NK-92 (cell line): Measurements from ENCODE around the gene WDR87.
"Not testable (repeated sequence)": the region's sequence is repeated elsewhere in the genome, so short reads cannot be mapped to it uniquely, and the experiment has no call there.

Experiments used
- DNase-seq: peaks from one replicate; lab custom pipeline; 2025; ENCODE audit not compliant: unreplicated experiment; lab: John Stamatoyannopoulos, UW

The WDR87 gene

DNA sequence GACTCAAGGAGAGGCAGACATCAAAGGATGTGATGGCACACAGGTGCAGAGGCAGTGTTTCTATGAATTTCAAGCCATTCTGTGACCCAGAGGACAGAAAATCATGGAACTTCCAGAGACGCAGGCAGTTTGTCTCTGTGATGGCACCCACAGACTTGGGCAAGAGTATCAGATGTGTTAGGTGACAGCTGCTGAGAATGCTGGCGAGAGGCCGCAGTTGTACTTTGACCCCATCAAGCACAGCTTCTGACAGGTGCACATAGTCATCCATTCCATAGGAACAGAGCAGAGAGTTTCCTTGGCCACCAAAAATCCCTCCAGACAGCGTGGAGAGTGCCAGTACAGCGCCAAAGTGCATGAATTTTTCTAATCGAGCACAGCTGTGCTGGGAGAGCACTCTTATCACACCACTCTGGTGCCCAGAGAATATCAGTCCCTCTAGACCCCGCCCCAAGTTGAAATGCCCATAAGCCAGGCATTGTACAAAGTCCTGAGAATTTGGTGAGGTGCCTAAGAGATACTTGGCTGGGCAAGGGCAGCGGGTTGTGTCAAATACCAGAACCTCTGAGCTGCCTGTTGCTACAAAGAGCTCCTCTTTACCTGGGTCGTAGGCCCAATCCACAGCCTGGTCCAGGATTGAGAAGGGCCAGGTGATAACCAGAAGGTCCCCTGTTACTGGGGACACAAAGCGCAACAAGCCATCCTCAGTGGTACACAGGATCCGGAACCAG lies 12.4 kb downstream of the WDR87 start:
- DNase-seq: no peak

GRCh38 chr19:37886571-37886970 lies 19.8 kb downstream of the WDR87 start:
- no peak for DNase-seq

DNA sequence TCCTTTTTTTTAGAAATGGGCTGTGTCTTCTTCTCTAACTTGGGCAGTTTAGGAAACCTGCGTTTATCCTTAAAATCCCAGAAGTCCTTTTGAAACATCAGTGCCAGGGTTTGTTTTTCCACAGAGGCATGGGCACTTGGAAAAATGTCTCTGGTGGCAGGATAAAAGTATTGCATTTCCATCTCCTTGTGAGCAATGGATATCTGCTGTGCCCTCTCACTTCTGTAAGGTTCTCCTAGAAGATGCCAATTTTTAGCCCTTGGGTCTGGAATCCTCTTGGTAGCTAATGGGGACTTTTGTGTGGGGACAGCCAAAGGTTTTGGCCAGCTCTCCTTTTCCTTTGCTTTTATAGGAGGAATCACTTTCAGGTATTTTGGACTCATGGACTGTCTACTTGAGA lies 21.0 kb downstream of the WDR87 start:
- no peak for DNase-seq

DNA sequence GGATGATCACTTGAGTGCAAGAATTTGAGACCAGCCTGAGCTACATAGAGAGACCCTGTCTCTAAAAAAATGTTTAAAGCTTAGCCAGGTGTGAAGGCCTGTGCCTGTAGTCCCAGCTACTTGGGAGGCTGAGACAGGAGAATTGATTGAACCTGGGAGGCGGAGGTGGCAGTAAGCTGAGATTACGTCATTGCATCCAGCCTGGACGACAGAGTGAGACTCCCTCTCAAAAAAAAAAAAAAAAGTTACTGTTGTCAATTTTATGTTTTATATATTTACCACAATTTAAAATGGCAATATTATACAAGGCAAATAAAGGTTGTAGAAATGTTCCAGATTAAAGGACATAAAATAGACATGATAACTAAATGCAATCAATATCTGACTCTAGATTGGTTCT lies 29.2 kb downstream of the WDR87 start:
- no peak for DNase-seq

DNA sequence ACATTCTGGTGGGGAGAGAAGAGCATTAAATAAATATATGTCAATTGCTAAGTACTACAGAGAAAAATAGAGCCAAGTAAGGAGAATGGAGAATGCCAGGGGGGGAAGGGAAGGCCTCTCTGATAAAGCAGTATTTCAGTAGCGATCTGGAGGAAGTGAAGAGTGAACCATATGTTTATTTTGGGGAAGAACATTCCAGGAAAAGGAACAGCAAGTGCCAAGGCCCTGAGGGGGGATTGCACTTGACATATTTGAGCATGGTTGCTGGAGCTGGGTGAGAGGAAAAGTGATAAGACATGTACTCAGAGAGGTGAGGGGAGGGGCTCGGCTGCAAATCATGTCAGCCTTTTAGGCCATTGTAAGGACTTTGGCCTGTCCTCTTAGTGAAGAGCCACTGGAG lies 30.4 kb downstream of the WDR87 start:
- no peak for DNase-seq

DNA sequence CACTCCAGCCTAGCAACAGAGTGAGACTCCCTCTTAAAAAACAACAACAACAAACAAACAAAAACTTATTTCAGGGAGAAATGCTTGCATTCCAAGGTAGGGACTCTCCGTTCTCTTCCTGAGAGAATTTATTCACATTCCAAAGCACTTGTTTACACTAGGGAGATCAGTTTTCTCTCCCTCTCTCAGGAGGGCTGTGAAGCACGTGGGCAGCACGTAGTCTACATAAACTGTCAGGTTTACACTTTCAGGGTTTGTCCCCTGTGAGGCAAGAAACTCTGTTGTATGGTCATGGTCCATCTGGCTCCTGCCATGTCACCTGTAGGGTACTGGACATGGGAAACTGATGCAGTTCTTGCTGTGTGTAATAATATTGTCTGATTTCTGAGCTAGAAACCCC lies 31.6 kb downstream of the WDR87 start:
- no peak for DNase-seq

GRCh38 chr19:37872383-37872782 lies 34.0 kb downstream of the WDR87 start:
- no peak for DNase-seq

DNA sequence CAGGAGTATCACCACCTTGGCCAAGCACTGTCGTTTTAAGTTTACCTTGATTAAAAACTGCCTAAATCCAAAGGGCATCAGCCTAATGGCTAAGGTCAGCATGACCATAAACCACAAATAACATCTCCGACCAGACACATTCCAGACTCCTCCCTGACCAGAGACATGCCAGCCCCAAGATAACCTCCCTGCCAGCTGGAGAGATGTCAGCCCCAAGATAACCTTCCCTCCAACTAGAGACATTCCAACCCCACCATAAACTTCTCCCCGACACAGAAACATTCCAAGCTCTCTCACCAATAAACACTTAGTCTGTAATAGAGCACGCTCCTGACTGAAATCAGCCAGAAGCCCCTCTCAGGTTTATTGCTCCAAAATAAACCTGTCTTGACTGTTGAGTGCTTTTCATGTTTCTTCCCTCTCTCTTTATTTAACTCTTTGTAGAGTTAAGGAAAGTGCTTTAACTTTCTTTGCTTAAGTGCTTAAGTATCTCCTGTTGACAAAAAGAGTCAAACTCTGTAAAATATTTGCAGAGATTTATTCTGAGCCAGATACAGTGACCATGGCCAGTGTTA lies 36.5 kb downstream of the WDR87 start:
- no peak for DNase-seq

DNA sequence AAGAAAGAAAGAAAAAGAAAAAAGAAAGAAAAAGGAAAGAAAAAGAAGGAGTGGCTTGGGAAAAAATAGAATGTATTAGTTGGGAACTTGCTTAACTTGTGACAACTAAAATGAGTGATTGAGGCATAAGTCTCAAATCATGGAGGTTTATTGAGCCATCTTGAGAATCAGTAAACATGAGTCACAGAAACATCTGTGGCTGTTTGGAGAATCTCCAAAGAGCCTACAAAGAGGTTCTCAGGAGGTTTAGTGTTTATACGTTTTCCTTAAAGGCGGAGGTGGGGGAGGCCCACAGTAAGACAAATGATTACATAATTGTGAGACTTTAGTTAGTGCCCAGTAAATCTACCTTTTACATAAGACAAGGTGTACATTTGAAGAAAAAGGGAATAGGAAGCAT lies 38.6 kb downstream of the WDR87 start:
- DNase-seq: no peak

DNA sequence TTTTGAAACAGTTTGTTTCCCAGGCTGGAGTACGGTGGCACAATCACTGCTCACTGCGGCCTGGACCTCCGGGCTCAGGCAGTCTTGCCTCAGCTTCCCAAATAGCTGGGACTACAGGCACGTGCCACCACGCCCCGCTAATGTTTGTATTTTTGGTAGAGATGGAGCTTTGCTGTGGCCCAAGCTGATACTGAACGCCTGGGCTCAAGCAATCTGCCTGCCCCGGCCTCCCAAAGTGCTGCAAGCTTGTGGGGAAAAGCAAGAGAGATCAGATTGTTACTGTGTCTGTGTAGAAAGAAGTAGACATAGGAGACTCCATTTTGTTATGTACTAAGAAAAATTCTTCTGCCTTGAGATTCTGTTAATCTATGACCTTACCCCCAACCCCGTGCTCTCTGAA lies 40.5 kb downstream of the WDR87 start:
- not testable (repeated sequence) for DNase-seq

- DNase-seq: no peak
Observed at GRCh38 chr19:37864501-37864900, 41.9 kb downstream of the WDR87 start.

- no peak for DNase-seq
Observed at GRCh38 chr19:37855098-37855497, 51.3 kb downstream of the WDR87 start.

DNA sequence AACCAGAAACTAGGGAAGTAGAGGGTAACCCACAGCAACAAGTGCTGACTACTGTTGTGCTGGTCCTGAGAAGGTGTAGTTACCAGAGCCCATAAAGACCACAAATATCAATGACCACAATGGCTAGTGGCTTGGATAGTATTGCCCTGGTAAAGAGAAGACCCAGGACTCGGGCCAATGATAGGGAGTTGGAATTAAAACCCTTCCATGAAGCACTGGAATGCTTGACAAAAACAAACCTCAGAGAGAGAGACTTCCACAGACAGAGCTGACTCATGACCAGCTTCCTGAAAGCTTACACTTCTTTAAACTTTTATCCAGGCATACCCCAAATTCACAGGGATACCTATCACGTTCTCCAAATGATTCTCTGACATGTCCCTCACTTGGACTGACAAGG lies 60.5 kb downstream of the WDR87 start:
- DNase-seq: no peak
